ENCODE results near the gene CETN1. TPM values are rescaled to one million over a fixed set of nuclear protein-coding genes. Genes with fewer than 3 reads are reported as not detected.
A peak's percentile ranks its signal among the peaks of the same experiment; 100 is the strongest.

Gene CETN1
- total RNA-seq, 2 donors from 2014 or later, result 8.7 TPM; not detected in 1

GRCh38 chr18:614193-614592, 34.0 kb downstream of the CETN1 start:
- no peak for TF ChIP-seq CTCF (IDR thresholded peaks at IDR 0.05)
- no peak for TF ChIP-seq POLR2AphosphoS5 (IDR thresholded peaks at IDR 0.05)
- no peak for TF ChIP-seq POLR2A (IDR thresholded peaks at IDR 0.05)
- H3K27ac ChIP-seq, result no peak overlapping the region
- no peaks in the 10 kb centered on the region for H3K36me3 ChIP-seq
- DNase-seq (ENCODE audit: low spot score), result no peak
- H3K27me3 ChIP-seq (replicated peaks; ENCODE audit: insufficient read depth), result no peaks in the 10 kb centered on the region
- no peak overlapping the region for H3K4me3 ChIP-seq
- intact Hi-C loops (cut with DNase I), result loop anchor here (10.0 kb wide), 1 partner anchor 239 kb away; no protein-coding TSS in a partner anchor
- WGBS, result 86% methylated on average over 1 of the region's 1 CpG
- no peaks in the 10 kb centered on the region for H3K4me1 ChIP-seq (replicated peaks)
- H3K9me3 ChIP-seq, result no peaks in the 10 kb centered on the region

- TF ChIP-seq CTCF (IDR thresholded peaks at IDR 0.05) (no peak), POLR2A (IDR thresholded peaks at IDR 0.05) (no peak), POLR2AphosphoS5 (IDR thresholded peaks at IDR 0.05) (no peak)
- no peak overlapping the region for H3K4me3 ChIP-seq
- H3K9me3 ChIP-seq, result no peaks in the 10 kb centered on the region
- no peak for DNase-seq (ENCODE audit: low spot score)
- H3K27me3 ChIP-seq (replicated peaks; ENCODE audit: insufficient read depth), result no peaks in the 10 kb centered on the region
- no peaks in the 10 kb centered on the region for H3K4me1 ChIP-seq (replicated peaks)
- intact Hi-C loops (cut with DNase I), result loop anchor here (10.0 kb wide), 1 partner anchor 240 kb away; no protein-coding TSS in a partner anchor
- H3K36me3 ChIP-seq, result no peaks in the 10 kb centered on the region
- WGBS, result 86% methylated on average over 5 of the region's 5 CpGs
- no peak overlapping the region for H3K27ac ChIP-seq
Measured at GRCh38 chr18:615092-615521, 34.9 kb downstream of the CETN1 start.

- Histone ChIP-seq H3K4me3 (no peak overlapping the region), H3K36me3 (no peaks in the 10 kb centered on the region), H3K27me3 (replicated peaks; ENCODE audit: insufficient read depth) (no peaks in the 10 kb centered on the region), H3K4me1 (replicated peaks) (no peaks in the 10 kb centered on the region), H3K9me3 (no peaks in the 10 kb centered on the region), H3K27ac (no peak overlapping the region)
- WGBS, result 56% methylated on average over 4 of the region's 4 CpGs
- no peak for TF ChIP-seq POLR2AphosphoS5 (IDR thresholded peaks at IDR 0.05)
- no peak for TF ChIP-seq CTCF (IDR thresholded peaks at IDR 0.05)
- TF ChIP-seq POLR2A (IDR thresholded peaks at IDR 0.05), result no peak
- intact Hi-C loops (cut with DNase I), result loop anchor here (2.0 to 10.0 kb wide), 2 partner anchors 241 to 329 kb away; no protein-coding TSS in a partner anchor
- DNase-seq (ENCODE audit: low spot score), result no peak
Measured at GRCh38 chr18:615773-616172, 35.6 kb downstream of the CETN1 start.

GRCh38 chr18:616380-616995, 36.3 kb downstream of the CETN1 start:
- no peak for DNase-seq (ENCODE audit: low spot score)
- intact Hi-C loops (cut with DNase I), result loop anchor here (2.0 to 10.0 kb wide), 2 partner anchors 242 to 330 kb away; no protein-coding TSS in a partner anchor
- no peaks in the 10 kb centered on the region for H3K4me1 ChIP-seq (replicated peaks)
- H3K9me3 ChIP-seq, result no peaks in the 10 kb centered on the region
- H3K27ac ChIP-seq, result no peak overlapping the region
- TF ChIP-seq POLR2A (IDR thresholded peaks at IDR 0.05), result no peak
- TF ChIP-seq CTCF (IDR thresholded peaks at IDR 0.05), result peak; percentile 27 to 82 (median 74)
- WGBS, result 38% methylated on average over 4 of the region's 4 CpGs
- no peaks in the 10 kb centered on the region for H3K27me3 ChIP-seq (replicated peaks; ENCODE audit: insufficient read depth)
- H3K4me3 ChIP-seq, result no peak overlapping the region
- no peaks in the 10 kb centered on the region for H3K36me3 ChIP-seq

- no peaks in the 10 kb centered on the region for H3K4me1 ChIP-seq (replicated peaks)
- H3K27ac ChIP-seq, result no peak overlapping the region
- WGBS, result 79% methylated on average over 13 of the region's 13 CpGs
- no peaks in the 10 kb centered on the region for H3K9me3 ChIP-seq
- no peak for TF ChIP-seq POLR2AphosphoS5 (IDR thresholded peaks at IDR 0.05)
- TF ChIP-seq CTCF (IDR thresholded peaks at IDR 0.05), result no peak
- no peak for TF ChIP-seq POLR2A (IDR thresholded peaks at IDR 0.05)
- H3K4me3 ChIP-seq, result no peak overlapping the region
- no peaks in the 10 kb centered on the region for H3K27me3 ChIP-seq (replicated peaks; ENCODE audit: insufficient read depth)
- H3K36me3 ChIP-seq, result no peaks in the 10 kb centered on the region
- no peak for DNase-seq (ENCODE audit: low spot score)
- intact Hi-C loops (cut with DNase I), result loop anchor here (2.0 to 10.0 kb wide), 2 partner anchors 243 to 331 kb away; no protein-coding TSS in a partner anchor
Measured at GRCh38 chr18:617970-618504, 37.9 kb downstream of the CETN1 start.
